Stimulated activated CD8-positive, alpha-beta memory T cell treated with anti-CD3 and anti-CD28 coated beads, Interleukin-4, amount 100 ng/mL, for 1 hour (primary cell): Measurements from ENCODE around the gene ACSL4.
"Not testable (repeated sequence)": the region's sequence is repeated elsewhere in the genome, so short reads cannot be mapped to it uniquely, and the experiment has no call there.

Experiments
- DNase-seq, 2 donors: peaks; one replicate each; pipeline ENCODE4 v3.0.0-alpha.2; 2020; ENCODE audit warnings: low read depth in 2 of 2, low spot score in 1 of 2

ACSL4 gene

DNA sequence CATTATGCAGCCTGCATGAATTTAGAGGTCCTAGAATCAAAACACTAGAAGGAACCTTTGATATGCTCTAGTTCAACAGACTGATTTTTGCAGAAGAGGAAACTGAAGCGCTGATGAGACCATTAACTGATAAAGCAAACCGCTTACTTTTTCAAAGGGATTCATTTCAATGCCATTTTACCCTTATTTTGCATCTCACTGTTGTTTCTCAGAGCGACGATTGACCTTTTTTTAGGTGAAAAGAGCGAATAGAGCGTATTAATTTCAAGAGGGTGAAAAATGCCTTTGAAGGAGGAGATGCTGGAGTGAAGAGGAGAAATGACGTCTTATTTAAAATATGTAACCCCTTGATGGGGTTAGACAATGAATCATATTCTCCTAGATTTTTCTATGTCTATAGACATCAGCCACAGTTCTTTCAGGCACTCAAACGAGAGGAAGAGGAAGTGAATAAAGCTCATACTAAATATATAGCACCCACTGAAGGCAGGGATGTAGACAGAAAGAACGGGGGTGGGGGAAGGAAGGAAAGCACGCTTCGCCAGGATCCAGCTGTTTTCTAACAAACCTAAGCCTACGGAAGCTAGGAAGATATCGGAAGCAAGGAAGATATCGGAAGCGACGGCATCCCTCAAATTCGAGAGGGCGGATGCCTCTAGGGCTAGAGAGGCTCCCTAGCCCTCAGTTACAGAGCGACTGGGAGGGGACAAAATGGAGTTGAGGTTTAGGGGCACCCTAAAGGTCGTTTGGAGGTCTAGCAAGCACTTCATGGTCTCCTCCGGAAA lies 848 bp downstream of the ACSL4 start:
- DNase-seq, result peak in 1 of 2 donors; percentile 1

DNA sequence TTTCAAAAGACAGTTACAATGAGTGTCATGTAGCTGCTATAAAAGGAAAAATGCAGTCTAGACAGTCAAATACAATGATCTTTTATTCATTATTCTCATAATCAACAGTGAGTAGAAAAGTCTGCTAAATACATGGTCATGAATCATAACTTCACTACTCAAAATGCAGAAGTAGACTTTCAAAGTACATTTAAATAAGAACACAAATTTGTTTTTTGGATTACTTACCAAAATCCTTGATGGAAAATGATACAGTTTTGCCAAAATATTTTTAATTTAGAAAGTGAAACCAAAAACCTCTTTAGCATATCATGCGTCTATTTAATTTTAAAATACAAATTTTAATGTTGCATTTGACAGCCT lies 4.9 kb downstream of the ACSL4 start:
- DNase-seq, result no peak

DNA sequence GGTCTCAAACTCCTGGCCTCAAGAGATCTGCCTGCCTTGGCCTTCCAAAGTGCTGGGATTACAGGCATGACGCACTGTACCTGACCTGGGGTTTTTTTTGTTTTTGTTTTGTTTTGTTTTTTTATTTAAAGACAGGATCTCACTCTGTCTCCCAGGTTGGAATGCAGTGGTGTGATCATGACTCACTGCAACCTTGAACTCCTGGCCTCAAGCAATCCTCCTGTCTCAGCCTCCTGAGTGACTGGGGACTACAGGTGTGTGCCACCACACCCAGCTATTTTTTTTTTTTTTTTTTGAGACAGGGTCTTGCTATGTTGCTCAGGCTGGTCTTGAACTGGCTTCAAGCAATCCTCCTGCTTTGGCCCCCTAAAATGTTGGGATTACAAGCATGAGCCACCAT lies 8.1 kb downstream of the ACSL4 start:
- not testable (repeated sequence) for DNase-seq

DNA sequence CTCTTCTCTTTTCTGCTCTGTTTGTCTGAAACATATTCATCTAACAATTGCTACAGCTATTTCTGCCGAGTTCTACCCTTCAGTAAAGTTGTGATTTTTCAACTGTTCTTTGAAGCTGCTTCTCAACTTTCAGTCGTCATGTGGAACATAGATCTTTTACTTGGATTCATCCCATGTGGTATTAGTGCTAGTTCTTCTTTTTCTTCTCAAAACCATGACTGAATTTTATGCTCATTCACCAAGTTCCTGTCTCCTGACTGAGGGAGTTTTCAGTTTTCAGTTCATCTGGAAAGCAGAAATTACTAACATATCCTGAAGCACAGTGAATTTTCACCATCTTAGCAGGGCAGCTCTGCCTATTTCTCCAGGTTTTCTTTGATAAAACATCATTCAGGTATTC lies 12.1 kb downstream of the ACSL4 start:
- DNase-seq, result no peak

DNA sequence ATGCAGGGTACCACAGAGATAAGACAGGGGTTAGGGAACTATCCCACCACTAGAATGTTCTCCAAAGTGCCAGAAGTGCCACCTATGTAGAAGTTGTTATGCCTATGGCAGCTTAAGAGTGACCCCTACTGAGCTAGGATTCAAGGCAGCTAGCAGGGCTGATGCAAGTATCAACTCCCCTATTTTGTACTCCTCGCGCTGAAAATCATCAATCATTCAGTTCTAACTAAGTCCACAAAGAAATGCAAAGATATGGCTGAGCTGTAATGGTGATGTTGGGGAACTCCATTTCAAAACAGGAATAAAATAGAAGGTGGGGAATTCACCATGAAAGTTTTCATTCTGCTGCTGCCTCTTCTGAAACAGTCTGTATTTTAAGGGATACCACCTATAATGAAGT lies 13.8 kb downstream of the ACSL4 start:
- DNase-seq, result no peak

- DNase-seq, result no peak
Measured at GRCh38 chrX:109716431-109717028, 16.5 kb downstream of the ACSL4 start.

DNA sequence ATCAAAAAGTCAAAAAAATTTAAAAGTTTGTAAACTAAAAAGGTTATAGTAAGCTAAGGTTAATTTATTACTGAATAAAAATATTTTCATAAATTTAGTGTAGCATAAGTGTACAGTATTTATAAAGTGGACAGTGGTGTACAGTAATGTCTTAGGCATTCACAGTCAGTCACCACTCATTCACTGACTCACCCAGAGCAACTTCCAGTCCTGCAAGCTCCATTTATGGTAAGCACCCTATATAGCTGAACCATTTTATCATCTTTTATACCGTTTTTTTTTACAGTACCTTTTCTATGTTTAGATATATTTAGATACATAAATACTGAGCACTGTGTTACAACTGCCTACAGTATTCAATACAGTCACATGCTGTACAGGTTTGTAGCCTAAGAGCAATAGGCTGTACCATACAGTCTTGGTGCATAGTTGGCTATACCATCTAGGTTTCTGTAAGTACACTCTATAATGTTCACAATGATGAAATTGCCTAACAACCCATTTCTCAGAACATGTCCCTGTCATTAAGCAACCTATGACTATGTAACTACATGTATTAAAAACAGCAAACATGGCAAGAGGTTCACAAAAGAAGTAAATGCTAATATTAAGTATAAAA lies 18.6 kb downstream of the ACSL4 start:
- no peak for DNase-seq

DNA sequence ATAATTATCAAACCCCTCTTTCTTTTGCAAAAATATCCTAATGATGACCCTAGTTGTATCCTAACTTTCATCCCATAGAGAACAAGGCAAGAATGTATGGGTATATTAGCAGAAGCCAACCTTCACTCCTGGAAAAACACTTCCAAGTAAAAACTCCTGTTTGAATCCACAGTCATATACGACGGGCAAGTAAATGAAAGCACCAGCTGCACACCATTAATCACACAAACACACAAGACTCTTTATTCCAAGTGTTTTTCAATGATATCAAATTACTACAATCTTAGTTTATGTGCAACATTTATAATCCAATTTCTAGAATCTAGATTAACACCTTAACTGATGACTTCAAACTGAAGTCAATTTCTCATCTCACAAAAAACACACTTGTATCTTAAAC lies 22.9 kb downstream of the ACSL4 start:
- DNase-seq, result no peak

DNA sequence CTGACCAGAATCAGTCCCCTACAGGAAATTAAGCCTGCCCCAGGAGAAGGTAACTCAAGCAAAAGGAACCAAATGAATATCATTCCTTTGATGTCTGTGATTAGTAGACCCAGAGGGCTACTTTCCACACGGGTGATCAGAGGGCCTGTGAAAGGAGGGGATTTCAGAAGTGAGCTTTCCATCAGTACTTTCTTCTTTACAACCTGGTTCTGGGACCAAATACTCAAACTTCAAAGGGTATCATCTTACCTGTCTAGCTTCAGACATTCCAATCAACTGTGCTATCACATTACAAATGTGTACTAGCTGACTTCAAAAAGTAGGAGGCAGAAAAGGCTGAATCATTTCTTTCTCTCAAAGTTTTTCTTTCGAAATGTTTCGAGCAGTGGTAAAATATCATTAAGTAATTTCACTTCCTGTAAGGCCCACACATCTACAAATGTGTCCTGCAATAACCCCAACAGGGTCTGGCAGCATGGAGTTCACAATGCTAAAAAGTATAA lies 23.9 kb downstream of the ACSL4 start:
- DNase-seq, result no peak

GRCh38 chrX:109707720-109708119 lies 25.3 kb downstream of the ACSL4 start:
- DNase-seq, result no peak

DNA sequence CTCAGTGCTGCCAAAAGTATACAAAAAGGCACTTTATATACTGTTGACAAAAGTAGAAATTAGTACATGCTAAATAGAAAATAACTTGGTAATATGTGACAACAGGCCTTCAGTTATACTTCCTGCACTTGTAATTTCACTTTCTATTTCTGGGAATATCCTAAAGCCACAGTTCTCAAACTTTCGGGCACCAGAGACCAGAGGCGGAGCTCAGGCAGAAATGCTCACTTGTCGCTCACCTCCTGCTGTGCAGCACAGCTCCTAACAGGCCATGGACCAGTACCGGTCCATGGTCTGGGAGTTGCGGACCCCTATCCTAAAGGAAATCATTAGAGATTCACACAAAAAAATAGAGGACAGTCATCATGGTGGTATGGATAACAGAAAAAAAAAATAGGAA lies 25.7 kb downstream of the ACSL4 start:
- DNase-seq, result no peak

GRCh38 chrX:109704563-109704962 lies 28.5 kb downstream of the ACSL4 start:
- no peak for DNase-seq

DNA sequence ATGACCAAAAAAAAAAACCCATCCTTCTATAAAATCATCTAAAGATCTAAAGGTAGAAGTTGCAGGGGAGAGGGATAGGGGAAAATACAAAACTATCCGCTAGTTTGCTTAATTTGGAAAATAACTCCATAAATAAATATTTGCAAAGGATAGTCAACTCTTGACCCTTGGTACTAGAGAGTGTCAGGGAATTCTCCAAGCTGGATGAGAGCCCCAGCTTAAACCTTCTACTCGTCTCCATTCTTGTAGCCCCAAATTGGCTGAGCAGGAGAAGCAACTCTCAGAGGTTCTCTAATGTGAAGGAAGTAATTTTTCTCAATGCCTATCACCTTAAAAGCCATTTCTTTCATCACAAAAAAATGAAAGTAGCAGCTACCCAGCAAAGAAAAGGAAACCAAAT lies 35.2 kb downstream of the ACSL4 start:
- DNase-seq, result no peak

GRCh38 chrX:109696146-109696740 lies 36.8 kb downstream of the ACSL4 start:
- DNase-seq, result no peak

GRCh38 chrX:109695637-109696036 lies 37.4 kb downstream of the ACSL4 start:
- no peak for DNase-seq

DNA sequence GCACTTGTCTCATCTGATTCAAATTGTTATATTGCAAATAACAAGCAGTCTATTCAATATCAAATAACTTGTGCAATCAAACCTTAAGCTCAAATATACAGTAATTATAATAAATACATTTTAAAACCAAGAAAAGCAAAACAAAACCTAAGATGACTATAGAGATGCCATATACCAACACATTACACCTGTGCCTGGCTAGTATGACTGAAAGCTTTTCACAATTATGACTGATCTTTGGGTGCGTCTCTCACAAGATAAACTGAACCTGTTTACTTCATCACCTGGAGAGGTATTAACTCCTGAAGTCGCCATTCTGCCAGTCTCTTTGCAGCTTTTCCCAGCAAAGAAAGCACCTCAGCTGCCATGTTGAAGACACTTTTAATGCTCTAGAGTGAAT lies 41.3 kb downstream of the ACSL4 start:
- DNase-seq, result no peak

DNA sequence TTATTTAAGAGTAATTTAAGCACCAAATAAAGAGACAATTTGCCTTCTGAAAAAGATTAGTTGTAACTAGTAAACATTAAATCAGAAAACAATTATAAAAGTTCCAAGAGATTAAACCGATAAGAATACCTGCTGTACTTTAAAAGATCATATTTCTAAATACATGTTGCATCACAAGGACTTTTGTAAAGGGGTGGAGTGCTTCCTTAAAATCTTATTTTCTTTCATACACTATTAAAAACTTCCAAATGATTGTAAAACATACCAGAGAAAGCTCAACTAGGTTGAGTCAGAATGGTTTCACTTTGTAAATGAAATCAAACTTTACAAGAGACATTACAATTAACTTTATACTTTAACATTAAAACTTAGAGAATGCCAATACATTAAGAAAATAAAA lies 41.8 kb downstream of the ACSL4 start:
- no peak for DNase-seq

- no peak for DNase-seq
Measured at GRCh38 chrX:109687903-109688302, 45.2 kb downstream of the ACSL4 start.

GRCh38 chrX:109685656-109686078 lies 47.4 kb downstream of the ACSL4 start:
- DNase-seq, result no peak

DNA sequence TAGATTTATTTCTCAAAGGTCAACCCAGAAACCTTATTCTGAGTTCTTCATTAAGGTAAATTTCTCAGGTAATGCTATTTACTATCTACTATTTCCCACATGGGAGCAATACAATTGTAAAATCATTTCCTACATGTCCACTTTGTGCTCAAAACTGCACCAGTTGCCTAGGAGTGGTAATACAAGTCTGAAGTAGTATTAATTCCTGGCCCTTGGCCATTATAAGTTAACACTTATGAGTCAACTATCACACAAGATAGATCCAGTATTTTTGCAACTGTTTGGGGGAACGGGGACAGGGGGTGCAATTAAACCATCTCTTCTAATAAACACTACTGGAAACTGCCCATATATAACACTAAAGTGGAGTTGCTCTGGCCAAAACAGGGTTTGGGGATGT lies 48.9 kb downstream of the ACSL4 start:
- DNase-seq, result no peak

DNA sequence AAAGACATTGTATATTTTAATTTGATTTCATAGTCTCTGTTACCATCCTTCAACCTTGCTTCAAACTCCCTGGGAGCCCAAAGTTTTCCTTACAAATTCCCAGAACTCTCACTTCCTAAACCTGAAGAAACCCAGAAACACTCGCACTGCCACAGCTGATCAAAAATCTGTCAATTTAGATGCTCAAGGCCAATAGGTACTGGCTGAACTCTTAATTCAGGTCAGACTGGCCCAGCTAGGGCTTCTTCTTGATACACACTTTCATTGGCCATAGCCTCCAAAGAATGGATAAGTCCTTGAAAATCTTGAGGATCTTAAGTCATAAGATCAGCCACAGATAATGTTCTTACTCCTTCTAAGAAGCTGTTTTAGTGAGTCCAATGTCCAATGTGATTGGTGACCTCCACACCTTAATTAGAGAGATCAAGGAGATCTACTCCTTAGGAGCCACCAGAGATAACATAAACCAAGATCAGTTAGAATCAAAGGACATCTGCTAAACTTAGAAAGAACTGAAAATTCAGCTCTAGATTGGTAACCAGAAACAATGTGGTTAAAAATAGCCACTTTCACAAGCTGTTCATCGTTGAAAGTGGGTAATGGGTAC lies 51.5 kb downstream of the ACSL4 start:
- DNase-seq, result no peak

GRCh38 chrX:109679820-109680219 lies 53.2 kb downstream of the ACSL4 start:
- DNase-seq, result no peak
